8988T (cell line): Measurements from ENCODE around the gene UCKL1.
"Not testable (repeated sequence)": the region's sequence is repeated elsewhere in the genome, so short reads cannot be mapped to it uniquely, and the experiment has no call there.

Experiments
- DNase-seq: peaks from one replicate; pipeline ENCODE4 v3.0.0; 2011

The UCKL1 gene

GRCh38 chr20:63972312-63973159 is 16.3 kb upstream of the UCKL1 start:
- DNase-seq = no peak

- DNase-seq = not testable (repeated sequence)
Measured at GRCh38 chr20:63971960-63972311, 15.7 kb upstream of the UCKL1 start.

GRCh38 chr20:63970714-63971431 is 14.7 kb upstream of the UCKL1 start:
- DNase-seq = no peak

GRCh38 chr20:63969838-63970713 is 13.9 kb upstream of the UCKL1 start, which contains the start of gene ZNF512B:
Gene ZNF512B, minus strand, starts transcription at chr20:63969930. Its CDS starts 1,980 bp downstream, at chr20:63967950.
- DNase-seq = peak; percentile 96

- peak; percentile 71 for DNase-seq
Measured at GRCh38 chr20:63968928-63969760, 12.9 kb upstream of the UCKL1 start.

GRCh38 chr20:63968136-63968927 is 12.1 kb upstream of the UCKL1 start:
- DNase-seq = peak; percentile 43

GRCh38 chr20:63967330-63968135 is 11.3 kb upstream of the UCKL1 start:
- no peak for DNase-seq

- DNase-seq = no peak
Measured at GRCh38 chr20:63966944-63967322, 10.7 kb upstream of the UCKL1 start.

- DNase-seq = no peak
Measured at GRCh38 chr20:63966172-63966943, 10.1 kb upstream of the UCKL1 start.

GRCh38 chr20:63964412-63964811 is 8.2 kb upstream of the UCKL1 start:
- no peak for DNase-seq

GRCh38 chr20:63963784-63964301 is 7.6 kb upstream of the UCKL1 start:
- no peak for DNase-seq

- no peak for DNase-seq
Measured at GRCh38 chr20:63963348-63963741, 7.1 kb upstream of the UCKL1 start.

GRCh38 chr20:63962426-63963347 is 6.5 kb upstream of the UCKL1 start:
- DNase-seq = no peak

GRCh38 chr20:63961664-63962425 is 5.6 kb upstream of the UCKL1 start:
- no peak for DNase-seq

GRCh38 chr20:63960654-63961621 is 4.7 kb upstream of the UCKL1 start:
- not testable (repeated sequence) for DNase-seq

- DNase-seq = no peak
Measured at GRCh38 chr20:63959699-63960075, 3.5 kb upstream of the UCKL1 start.
